ENCODE results near the gene RPP25. TPM values are rescaled to one million over a fixed set of nuclear protein-coding genes. Genes with fewer than 3 reads are reported as not detected.
A peak's percentile ranks its signal among the peaks of the same experiment; 100 is the strongest.

The RPP25 gene
- total and polyA plus RNA-seq, 2 of the 13 experiments (the other 11 are each of a cell fraction or from before 2014, with no cell fraction given): 0.05 to 0.11 TPM

DNA sequence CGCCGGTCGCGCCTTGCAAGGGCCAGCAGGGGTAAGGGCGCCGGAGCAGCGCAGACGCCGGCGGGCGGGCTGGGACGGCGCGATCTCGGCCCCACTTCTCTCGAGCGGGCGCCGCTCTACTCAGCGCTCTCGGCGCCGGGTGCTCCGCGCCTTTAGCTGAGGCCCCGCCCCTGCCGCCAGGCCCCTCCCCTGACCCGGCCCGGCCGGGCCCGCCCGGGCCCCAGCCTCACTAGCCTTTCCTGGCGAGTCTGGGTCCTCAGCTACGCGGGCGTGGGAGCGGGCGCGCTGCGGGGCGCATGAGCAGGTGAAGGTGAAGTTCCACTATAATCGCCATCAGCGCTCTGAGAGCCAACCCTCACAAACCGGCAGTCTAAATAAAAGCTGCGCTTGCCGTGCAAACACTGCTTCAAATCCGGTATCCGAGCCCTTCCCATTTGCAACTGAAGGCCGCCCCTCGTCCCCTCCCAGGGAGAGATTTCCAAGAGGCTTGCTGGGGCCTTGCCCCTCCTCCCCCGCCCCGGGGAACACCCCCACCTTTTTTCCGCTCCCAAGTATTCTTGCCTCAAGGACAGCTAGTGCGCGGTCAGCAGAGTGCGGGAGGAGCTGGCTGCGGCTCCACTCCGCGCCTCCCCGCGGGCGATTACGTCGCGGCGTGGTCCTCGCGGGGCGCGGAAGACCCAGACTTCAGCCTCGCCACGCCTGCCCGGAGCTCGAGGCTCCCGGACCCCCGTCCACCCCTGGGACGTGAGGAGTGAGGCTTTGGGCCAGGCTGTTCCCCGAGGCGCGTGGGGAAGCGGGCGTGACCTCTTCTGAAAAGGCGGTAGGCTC is at the start of gene RPP25 (continued):
- TF ChIP-seq, protein P1, sequence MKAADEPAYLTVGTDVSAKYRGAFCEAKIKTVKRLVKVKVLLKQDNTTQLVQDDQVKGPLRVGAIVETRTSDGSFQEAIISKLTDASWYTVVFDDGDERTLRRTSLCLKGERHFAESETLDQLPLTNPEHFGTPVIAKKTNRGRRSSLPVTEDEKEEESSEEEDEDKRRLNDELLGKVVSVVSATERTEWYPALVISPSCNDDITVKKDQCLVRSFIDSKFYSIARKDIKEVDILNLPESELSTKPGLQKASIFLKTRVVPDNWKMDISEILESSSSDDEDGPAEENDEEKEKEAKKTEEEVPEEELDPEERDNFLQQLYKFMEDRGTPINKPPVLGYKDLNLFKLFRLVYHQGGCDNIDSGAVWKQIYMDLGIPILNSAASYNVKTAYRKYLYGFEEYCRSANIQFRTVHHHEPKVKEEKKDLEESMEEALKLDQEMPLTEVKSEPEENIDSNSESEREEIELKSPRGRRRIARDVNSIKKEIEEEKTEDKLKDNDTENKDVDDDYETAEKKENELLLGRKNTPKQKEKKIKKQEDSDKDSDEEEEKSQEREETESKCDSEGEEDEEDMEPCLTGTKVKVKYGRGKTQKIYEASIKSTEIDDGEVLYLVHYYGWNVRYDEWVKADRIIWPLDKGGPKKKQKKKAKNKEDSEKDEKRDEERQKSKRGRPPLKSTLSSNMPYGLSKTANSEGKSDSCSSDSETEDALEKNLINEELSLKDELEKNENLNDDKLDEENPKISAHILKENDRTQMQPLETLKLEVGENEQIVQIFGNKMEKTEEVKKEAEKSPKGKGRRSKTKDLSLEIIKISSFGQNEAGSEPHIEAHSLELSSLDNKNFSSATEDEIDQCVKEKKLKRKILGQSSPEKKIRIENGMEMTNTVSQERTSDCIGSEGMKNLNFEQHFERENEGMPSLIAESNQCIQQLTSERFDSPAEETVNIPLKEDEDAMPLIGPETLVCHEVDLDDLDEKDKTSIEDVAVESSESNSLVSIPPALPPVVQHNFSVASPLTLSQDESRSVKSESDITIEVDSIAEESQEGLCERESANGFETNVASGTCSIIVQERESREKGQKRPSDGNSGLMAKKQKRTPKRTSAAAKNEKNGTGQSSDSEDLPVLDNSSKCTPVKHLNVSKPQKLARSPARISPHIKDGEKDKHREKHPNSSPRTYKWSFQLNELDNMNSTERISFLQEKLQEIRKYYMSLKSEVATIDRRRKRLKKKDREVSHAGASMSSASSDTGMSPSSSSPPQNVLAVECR (CRISPR knock-in tag; IDR thresholded peaks at IDR 0.05; ENCODE audit: borderline replicate concordance): peak; percentile 31
- no peak for TF ChIP-seq KAT2B (IDR thresholded peaks at IDR 0.05; ENCODE audit: borderline replicate concordance, low read depth, low read length)
- TF ChIP-seq MTA3 (CRISPR knock-in tag; IDR thresholded peaks at IDR 0.05): no peak
- no peak for TF ChIP-seq PHF21A (CRISPR knock-in tag; IDR thresholded peaks at IDR 0.05)
- TF ChIP-seq BORCS8-MEF2B (CRISPR knock-in tag; IDR thresholded peaks at IDR 0.05): no peak
- no peak for TF ChIP-seq CHCHD3 (CRISPR knock-in tag; IDR thresholded peaks at IDR 0.05)
- no peak for TF ChIP-seq ZNF280B (CRISPR knock-in tag; IDR thresholded peaks at IDR 0.05; ENCODE audit: borderline replicate concordance)
- TF ChIP-seq HNRNPL (IDR thresholded peaks at IDR 0.05; ENCODE audit: low read depth, low read length): no peak
- TF ChIP-seq HNF4A (CRISPR knock-in tag; IDR thresholded peaks at IDR 0.05): no peak
- no peak for TF ChIP-seq KDM4B (CRISPR knock-in tag; IDR thresholded peaks at IDR 0.05)
- TF ChIP-seq RCOR2 (CRISPR knock-in tag; IDR thresholded peaks at IDR 0.05): no peak
- no peak for TF ChIP-seq NONO (IDR thresholded peaks at IDR 0.05)
- TF ChIP-seq NONO (CRISPR knock-in tag; conservative IDR thresholded peaks at IDR 0.05): no peak
- no peak for TF ChIP-seq SP1 (IDR thresholded peaks at IDR 0.05)
- TF ChIP-seq SP1 (CRISPR knock-in tag; IDR thresholded peaks at IDR 0.05): no peak
- TF ChIP-seq TGIF2 (CRISPR knock-in tag; IDR thresholded peaks at IDR 0.05): no peak
- TF ChIP-seq TRIM24 (CRISPR knock-in tag; IDR thresholded peaks at IDR 0.05): no peak
- TF ChIP-seq CBX1 (IDR thresholded peaks at IDR 0.05; ENCODE audit: low read depth): no peak
- TF ChIP-seq NCOA5 (CRISPR knock-in tag; IDR thresholded peaks at IDR 0.05): no peak
- 0 out of 2 replicates have a peak, but pooled peaks have one; percentile 56 for TF ChIP-seq ZNF772 (CRISPR knock-in tag; IDR thresholded peaks at IDR 0.05)
- no peak for TF ChIP-seq ZXDC (CRISPR knock-in tag; IDR thresholded peaks at IDR 0.05)
- TF ChIP-seq, protein P2, sequence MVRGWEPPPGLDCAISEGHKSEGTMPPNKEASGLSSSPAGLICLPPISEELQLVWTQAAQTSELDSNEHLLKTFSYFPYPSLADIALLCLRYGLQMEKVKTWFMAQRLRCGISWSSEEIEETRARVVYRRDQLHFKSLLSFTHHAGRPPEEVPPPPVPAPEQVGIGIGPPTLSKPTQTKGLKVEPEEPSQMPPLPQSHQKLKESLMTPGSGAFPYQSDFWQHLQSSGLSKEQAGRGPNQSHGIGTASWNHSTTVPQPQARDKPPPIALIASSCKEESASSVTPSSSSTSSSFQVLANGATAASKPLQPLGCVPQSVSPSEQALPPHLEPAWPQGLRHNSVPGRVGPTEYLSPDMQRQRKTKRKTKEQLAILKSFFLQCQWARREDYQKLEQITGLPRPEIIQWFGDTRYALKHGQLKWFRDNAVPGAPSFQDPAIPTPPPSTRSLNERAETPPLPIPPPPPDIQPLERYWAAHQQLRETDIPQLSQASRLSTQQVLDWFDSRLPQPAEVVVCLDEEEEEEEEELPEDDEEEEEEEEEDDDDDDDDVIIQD (CRISPR knock-in tag; IDR thresholded peaks at IDR 0.05; ENCODE audit: low read depth): no peak

Data from HepG2 (cell line).